Esophagus squamous epithelium (tissue), 4 donors: Measurements from ENCODE around the gene LGMN.

Source experiments
- POLR2A ChIP-seq, 4 donors: fragments of 450-650 bp; IDR thresholded peaks; one replicate each; pipeline ENCODE4 v1.6.1; 2017; ENCODE audit warnings: antibody characterized with exemption in 4 of 4, mild to moderate bottlenecking in 4 of 4, moderate library complexity in 3 of 4
- TF ChIP-seq, protein P1 (sequence below), 6 experiments: fragments of 450-650 bp in 4 of 6; fragments of 200-600 bp in 2 of 6; sonication (generic) in 2 of 6; IDR thresholded peaks; one replicate each; pipeline ENCODE4 v1.5.1; 2016 to 2019; ENCODE audit warnings: antibody characterized with exemption in 6 of 6, mild to moderate bottlenecking in 4 of 6, moderate library complexity in 4 of 6

DNA sequence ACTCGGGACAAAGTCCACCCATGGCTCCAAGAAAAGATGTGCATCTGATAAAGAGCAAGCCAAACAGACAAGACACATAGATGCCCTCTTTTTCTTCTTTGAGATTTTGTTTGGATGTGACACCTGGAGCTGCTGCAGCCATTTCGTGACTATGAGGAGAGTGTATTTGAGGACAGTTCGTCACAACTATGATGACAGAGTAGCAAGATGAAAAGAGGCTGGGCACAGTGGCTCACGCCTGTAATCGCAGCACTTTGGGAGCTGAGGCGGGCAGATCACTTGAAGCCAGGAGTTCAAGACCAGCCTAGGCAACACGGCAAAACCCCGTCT lies 21.5 kb downstream of the LGMN start:
- TF ChIP-seq, protein P1, sequence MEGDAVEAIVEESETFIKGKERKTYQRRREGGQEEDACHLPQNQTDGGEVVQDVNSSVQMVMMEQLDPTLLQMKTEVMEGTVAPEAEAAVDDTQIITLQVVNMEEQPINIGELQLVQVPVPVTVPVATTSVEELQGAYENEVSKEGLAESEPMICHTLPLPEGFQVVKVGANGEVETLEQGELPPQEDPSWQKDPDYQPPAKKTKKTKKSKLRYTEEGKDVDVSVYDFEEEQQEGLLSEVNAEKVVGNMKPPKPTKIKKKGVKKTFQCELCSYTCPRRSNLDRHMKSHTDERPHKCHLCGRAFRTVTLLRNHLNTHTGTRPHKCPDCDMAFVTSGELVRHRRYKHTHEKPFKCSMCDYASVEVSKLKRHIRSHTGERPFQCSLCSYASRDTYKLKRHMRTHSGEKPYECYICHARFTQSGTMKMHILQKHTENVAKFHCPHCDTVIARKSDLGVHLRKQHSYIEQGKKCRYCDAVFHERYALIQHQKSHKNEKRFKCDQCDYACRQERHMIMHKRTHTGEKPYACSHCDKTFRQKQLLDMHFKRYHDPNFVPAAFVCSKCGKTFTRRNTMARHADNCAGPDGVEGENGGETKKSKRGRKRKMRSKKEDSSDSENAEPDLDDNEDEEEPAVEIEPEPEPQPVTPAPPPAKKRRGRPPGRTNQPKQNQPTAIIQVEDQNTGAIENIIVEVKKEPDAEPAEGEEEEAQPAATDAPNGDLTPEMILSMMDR (IDR thresholded peaks at IDR 0.05), result no peak
- TF ChIP-seq POLR2A (IDR thresholded peaks at IDR 0.05), result no peak
